HG03571 (cell line): ENCODE results near the gene LDAF1.
"Not testable (repeated sequence)": the region's sequence is repeated elsewhere in the genome, so short reads cannot be mapped to it uniquely, and the experiment has no call there.

Source experiments
- ATAC-seq: cut with Tn5 transposase; IDR thresholded peaks from one replicate; pipeline ENCODE4 v1.9.1; 2021; ENCODE audit not compliant: unreplicated experiment

Gene LDAF1

DNA sequence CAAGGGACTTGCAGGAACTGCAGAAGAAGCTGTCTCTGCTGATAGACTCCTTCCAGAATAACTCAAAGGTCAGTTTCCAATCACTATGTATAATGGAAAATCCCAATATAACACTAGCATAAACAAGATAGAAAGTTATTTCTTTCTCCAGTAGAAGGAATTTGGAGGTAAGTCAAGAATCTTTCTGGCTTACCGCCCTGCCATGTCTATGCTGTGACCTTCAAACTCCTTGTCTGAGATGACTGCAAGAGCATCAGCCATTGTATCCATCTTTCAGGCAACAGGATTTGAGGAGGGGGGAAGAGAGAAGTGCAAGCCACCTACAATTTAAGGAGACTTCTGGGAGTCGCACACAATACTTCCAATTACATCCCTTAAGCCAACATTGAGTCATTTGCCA lies 2.7 kb downstream of the LDAF1 start:
- ATAC-seq, result no peak

DNA sequence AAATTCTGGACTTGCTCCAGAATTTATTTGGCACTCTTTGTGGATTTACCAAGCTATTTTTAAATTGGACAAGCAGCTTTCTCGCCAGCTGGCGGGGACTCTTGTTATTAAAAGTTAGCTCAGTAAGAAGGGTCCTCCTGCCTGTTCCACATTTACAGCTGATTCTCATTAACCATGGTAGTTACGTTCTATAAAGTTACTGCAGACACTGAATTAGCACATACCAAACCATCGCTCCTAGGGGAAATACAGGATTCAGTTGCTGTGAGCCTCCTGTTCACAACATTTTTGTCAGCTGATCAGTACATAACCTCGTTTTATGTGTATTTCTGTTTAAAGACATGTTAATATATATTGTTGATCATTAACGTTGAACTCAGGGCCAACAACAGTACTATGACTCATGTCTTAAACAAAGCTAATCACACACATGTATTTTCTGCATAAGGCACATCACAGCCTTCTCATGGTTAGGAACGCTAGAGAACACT lies 4.2 kb downstream of the LDAF1 start:
- ATAC-seq, result no peak

- no peak for ATAC-seq
These were observed 5.1 kb downstream of the LDAF1 start for GRCh38 chr16:21163576-21163975.

GRCh38 chr16:21164521-21165168 lies 6.2 kb downstream of the LDAF1 start:
- no peak for ATAC-seq

GRCh38 chr16:21166561-21166961 lies 8.1 kb downstream of the LDAF1 start:
- ATAC-seq, result no peak

DNA sequence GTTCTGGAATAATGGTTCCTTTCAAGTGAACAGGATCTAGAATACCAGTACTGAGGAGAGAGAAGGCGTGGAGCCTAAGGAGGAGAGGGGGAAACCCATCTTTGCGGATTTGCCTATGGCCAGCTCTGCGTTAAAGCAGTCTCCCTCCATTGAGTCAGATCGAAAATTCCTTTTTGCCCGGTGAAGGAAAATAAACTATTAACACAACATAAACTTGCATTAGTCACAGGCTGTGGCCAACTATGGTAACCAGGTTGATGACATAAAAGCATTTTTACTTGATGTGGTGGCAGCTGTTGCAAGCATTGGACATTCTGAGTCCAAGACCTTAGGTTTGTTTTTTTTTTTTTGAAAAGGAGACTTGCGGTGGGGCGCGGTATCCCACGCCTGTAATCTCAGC lies 8.9 kb downstream of the LDAF1 start:
- ATAC-seq, result no peak

GRCh38 chr16:21167929-21168602 lies 9.6 kb downstream of the LDAF1 start:
- ATAC-seq, result no peak

DNA sequence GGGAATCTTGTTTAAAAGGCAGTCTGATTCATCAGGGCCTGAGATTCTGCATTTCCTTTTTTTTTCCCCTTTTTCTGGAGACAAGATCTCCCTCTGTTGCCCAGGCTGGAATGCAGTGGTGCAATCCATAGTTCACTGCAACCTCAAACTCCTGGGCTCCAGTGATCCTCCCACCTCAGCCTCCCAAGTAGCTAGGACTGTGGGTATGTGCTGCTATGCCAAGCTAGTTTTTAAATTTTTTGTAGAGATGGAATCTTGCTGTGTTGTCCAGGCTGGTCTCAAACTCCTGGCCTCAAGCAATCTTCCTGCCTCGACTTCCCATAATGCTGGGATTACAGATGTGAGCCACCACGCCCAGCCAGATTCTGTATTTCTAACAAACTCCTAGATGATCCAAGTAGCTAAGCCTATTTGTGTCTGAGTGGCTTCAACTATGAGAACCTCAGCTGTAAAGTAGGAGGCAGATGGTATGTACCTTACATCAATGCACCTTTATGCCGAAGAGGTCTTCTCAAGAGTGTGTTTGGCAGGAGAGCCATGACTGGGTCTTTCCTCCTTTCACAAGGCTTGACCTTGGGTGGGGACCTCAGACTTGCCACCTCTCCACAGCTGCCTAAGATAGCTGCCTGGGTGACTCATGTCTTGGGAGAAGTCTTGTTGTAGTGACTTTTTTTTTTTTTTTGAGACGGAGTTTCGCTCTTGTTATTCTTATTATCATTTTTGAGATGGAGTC lies 10.9 kb downstream of the LDAF1 start:
- ATAC-seq, result no peak

DNA sequence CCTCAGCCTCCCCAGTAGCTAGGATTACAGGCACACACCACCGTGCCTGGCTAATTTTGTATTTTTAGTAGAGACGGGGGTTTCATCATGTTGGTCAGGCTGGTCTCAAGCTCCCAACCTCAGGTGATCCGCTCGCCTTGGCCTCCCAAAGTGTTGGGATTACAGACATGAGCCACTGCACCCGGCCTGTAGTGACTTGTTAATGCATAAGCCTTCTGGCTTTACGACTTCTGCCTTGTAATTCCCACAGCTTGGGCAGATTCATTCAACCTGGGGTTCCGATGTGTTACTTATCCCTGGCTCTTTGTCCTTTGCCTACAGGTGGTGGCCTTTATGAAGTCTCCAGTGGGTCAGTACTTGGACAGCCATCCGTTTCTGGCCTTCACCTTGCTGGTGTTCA lies 11.6 kb downstream of the LDAF1 start:
- ATAC-seq, result not testable (repeated sequence)

GRCh38 chr16:21172650-21173049 lies 14.2 kb downstream of the LDAF1 start:
- no peak for ATAC-seq

- no peak for ATAC-seq
These were observed 16.9 kb downstream of the LDAF1 start for GRCh38 chr16:21175397-21175796.

GRCh38 chr16:21179126-21179982 lies 20.9 kb downstream of the LDAF1 start:
- no peak for ATAC-seq

DNA sequence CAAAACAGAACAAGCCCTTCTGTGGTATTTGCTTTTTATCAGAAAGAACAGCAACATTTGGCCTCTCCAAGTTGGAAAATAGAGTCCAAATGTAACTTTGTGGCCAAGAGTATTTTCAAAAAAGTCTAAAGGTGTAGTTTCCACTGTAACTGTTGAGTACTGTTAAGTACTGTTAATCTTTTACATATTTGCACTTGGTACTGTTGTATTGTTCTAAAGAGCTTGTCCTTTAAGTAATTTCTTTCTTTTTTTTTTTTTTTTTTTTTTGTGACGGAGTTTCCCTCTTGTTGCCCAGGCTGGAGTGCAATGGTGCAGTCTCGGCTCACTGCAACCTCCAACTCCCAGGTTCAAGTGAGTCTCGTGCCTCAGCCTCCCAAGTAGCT lies 21.5 kb downstream of the LDAF1 start:
- ATAC-seq, result no peak

GRCh38 chr16:21183995-21184394 lies 25.5 kb downstream of the LDAF1 start:
- no peak for ATAC-seq

- no peak for ATAC-seq
These were observed 26.4 kb downstream of the LDAF1 start for GRCh38 chr16:21184834-21185233.

DNA sequence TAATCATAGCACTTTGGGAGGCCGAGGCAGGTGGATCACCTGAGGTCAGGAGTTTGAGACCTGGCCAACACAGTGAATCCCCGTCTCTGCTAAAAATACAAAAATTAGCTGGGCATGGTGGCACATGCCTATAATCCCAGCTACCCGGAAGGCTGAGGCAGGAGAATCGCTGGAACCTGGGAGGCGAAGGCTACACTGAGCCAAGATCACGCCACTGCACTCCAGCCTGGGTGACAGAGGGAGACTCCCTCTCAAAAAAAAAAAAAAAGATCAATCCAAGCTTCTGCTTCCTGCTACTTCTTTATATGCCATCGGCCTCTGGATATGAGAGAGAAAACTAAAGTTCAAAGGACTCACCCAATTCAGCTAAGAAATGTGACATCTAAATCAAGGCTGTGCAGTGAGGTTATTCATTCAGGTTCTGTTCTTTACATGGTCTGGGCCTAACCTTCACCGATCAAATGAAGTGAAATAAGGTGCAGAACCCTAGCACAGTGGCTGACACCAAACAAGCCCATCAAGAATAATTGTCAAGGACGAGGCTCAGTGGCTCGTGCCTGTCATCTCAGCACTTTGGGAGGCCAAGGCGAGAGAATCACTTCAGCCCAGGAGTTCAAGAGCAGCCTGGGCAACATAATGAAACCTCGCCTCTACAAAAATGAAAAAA lies 27.3 kb downstream of the LDAF1 start:
- ATAC-seq, result no peak

DNA sequence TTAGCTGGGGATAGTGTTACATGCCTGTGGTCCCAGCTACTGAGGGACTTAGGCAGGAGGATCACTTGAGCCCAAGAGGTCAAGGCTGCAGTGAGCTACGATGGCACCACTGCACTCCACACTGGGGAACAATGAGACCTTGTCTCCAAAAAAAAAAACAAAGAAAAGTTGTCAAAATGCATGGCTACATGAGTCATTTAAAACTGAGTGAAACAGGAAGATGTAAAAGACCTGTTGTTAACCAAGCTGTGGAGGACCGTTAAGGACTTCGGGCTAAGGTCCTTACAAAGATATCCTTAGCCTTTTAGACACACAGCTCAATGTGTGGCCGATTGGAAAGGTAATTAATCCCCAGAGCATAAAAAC lies 27.8 kb downstream of the LDAF1 start:
- no peak for ATAC-seq

DNA sequence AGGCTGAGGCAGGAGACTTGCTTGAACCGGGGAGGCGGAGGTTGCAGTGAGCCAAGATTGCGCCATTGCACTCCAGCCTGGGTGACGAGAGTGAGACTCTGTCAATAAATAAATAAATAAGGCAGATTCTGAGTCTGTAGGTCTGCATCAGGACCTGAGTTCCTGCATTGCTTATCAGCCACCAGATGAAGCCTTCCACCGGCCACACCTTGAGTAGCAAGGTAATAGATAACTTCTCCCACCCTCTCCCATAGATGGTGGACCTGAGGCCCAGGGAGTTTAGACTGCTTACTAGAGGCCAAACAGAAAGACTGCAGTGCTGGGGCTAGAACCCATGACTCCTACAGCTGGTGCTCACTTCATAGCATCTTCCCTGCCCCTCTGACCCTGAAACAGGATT lies 30.8 kb downstream of the LDAF1 start:
- ATAC-seq, result no peak

GRCh38 chr16:21190013-21190412 lies 31.5 kb downstream of the LDAF1 start:
- ATAC-seq, result no peak

GRCh38 chr16:21190599-21190998 lies 32.1 kb downstream of the LDAF1 start:
- ATAC-seq, result no peak

- no peak for ATAC-seq
These were observed 34.5 kb downstream of the LDAF1 start for GRCh38 chr16:21192991-21193390.
